ENCODE results near the gene NLN.

DNA sequence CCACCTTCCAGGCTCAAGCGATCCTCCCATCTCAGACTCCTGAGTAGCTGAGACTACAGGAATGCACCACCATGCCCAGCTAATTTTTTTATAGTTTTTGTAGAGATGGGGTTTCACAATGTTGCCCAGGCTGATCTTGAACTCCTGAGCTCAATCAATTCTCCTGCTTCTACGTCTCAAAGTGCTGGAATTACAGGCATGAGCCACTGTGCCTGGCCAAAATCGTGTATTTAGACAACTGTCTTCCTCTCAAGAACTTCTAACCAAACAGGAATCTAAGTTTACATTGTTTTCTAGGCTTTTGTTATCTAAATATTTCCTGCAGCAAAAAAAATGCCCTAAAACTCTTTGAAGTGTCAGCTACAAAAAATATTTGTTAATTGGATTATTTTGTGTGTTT, 78.8 kb downstream of the NLN start:
- TF ChIP-seq EZH2 (IDR thresholded peaks at IDR 0.05; ENCODE audit: insufficient read depth, poor library complexity, severe bottlenecking) = no peak
- no peak for TF ChIP-seq EZH2phosphoT487 (IDR thresholded peaks at IDR 0.05; ENCODE audit: insufficient read depth, low read depth)

Data from GM23248 (cell line).